Neural progenitor cell (in vitro differentiated cells): ENCODE measurements around the gene PYGB. TPM values are rescaled to one million over a fixed set of nuclear protein-coding genes. Genes with fewer than 3 reads are reported as not detected.

ENCODE experiments used
- DNase-seq: peaks from one replicate; pipeline ENCODE4 v3.0.0-alpha.2; 2016; ENCODE audit warnings: low spot score
- H2AFZ ChIP-seq: fragments of 200-600 bp; sonication (generic); replicated peaks from 2 replicates; pipeline ENCODE4 v1.6.1; 2016; ENCODE audit warnings: antibody characterized with exemption
- H3F3A ChIP-seq: fragments of 200-600 bp; sonication (generic); 2 replicates; pipeline ENCODE4 v1.6.1; 2016; ENCODE audit warnings: antibody characterized with exemption, low read depth
- H3K27ac ChIP-seq: fragments of 200-600 bp; sonication (generic); 2 replicates; pipeline ENCODE4 v1.5.1; 2016; ENCODE audit warnings: mild to moderate bottlenecking
- H3K27me3 ChIP-seq: fragments of 200-600 bp; sonication (generic); 2 replicates; pipeline ENCODE4 v1.6.1; 2016; ENCODE audit warnings: mild to moderate bottlenecking, moderate library complexity
- H3K36me3 ChIP-seq: fragments of 200-600 bp; sonication (generic); 2 replicates; pipeline ENCODE4 v1.5.1; 2016
- H3K4me1 ChIP-seq: fragments of 200-600 bp; sonication (generic); 2 replicates; pipeline ENCODE4 v1.6.1; 2016; ENCODE audit warnings: mixed run types
- H3K4me2 ChIP-seq: fragments of 200-600 bp; sonication (generic); 2 replicates; pipeline ENCODE4 v1.6.1; 2016
- H3K4me3 ChIP-seq: fragments of 200-600 bp; sonication (generic); 2 replicates; pipeline ENCODE4 v1.5.1; 2016
- H3K79me2 ChIP-seq: fragments of 200-600 bp; sonication (generic); 2 replicates; pipeline ENCODE4 v1.6.1; 2016; ENCODE audit warnings: low read depth
- H3K9ac ChIP-seq: fragments of 200-600 bp; sonication (generic); 2 replicates; pipeline ENCODE4 v1.6.1; 2016
- H3K9me3 ChIP-seq: fragments of 200-600 bp; sonication (generic); 2 replicates; pipeline ENCODE4 v1.5.1; 2016; ENCODE audit warnings: low read depth
- H4K20me1 ChIP-seq: fragments of 200-600 bp; sonication (generic); 2 replicates; pipeline ENCODE4 v1.6.1; 2016; ENCODE audit warnings: low read depth
- H3K27ac Mint-ChIP-seq: 3 replicates; pipeline ENCODE4 v1.8.0; 2021; ENCODE audit warnings: mixed read lengths
- H3K27me3 Mint-ChIP-seq: 2 replicates; pipeline ENCODE4 v1.8.0; 2022; ENCODE audit warnings: low read depth, mild to moderate bottlenecking, inconsistent platforms, moderate library complexity, mixed read lengths; ENCODE audit not compliant: insufficient read depth
- H3K36me3 Mint-ChIP-seq: 3 replicates; pipeline ENCODE4 v1.8.0; 2021; ENCODE audit warnings: mixed read lengths
- H3K4me1 Mint-ChIP-seq: 3 replicates; pipeline ENCODE4 v1.8.0; 2021; ENCODE audit warnings: mixed read lengths
- H3K4me3 Mint-ChIP-seq: 3 replicates; pipeline ENCODE4 v1.8.0; 2021; ENCODE audit warnings: mild to moderate bottlenecking, moderate library complexity, mixed read lengths
- H3K9me3 Mint-ChIP-seq: 3 replicates; pipeline ENCODE4 v1.8.0; 2020; ENCODE audit warnings: mixed read lengths
- EZH2 ChIP-seq: fragments of 200-600 bp; sonication (generic); IDR thresholded peaks from 2 replicates; pipeline ENCODE4 v1.6.1; 2017; ENCODE audit warnings: antibody characterized with exemption, mild to moderate bottlenecking, moderate library complexity
- EZH2phosphoT487 ChIP-seq: fragments of 200-600 bp; sonication (generic); IDR thresholded peaks from 2 replicates; pipeline ENCODE4 v1.6.1; 2017; ENCODE audit warnings: antibody characterized with exemption
- total RNA-seq: library from RNA; depleted of rRNA; stranded (reverse); fragments of >200 nt; gene quantifications from 2 replicates; pipeline ENCODE4 v1.2.3, GENCODE V29; 2015; ENCODE audit warnings: low replicate concordance
- TF ChIP-seq, protein P1 (sequence below): fragments of 200-600 bp; sonication (generic); IDR thresholded peaks from 2 replicates; pipeline ENCODE4 v1.5.1; 2017; ENCODE audit warnings: antibody characterized with exemption, mild to moderate bottlenecking

The PYGB gene
- total RNA-seq, 1 donor from 2014 or later, result 40.9 TPM

DNA sequence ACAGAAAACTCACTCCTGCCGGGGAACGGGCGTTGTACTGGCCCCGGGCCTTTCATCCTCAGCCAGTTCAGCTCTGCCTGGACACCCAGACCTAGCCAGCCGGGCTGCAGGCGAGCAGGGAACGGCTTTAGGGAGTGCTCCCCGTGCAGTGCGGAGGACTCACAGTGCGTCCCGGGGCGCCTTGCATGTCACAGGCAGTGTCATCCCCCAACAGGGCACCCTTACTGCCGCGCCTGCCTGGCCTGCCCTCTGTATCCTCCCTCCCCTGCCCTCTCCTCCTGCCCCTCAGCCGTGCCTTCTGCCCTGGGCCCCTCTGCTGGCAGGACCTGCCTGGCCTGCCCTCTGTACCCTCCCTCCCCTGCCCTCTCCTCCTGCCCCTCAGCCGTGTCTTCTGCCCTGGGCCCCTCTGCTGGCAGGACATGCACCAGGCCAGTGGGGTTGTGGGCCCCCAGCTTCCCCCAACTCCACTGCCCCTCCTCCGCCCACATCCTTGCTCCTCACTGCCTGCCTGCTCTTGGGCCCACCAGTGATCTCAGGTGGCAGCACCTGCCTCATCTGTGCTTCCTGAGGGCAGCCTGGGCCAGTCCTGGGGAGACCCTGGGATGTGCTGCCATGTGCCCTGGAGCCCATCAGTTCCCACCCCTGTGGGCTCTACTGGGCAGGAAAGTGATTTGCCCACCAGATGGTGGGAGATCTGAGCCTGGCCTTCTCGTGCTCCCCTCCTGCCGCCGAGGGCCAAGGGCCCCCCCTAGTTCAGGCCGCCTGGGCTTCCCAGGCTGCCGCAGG, 43.0 kb downstream of the PYGB start:
- Mint-ChIP-seq H3K4me3 (no peak overlapping the region), H3K4me1 (no peaks in the 10 kb centered on the region), H3K27ac (no peak overlapping the region), H3K36me3 (peaks cover 22% of the 10 kb centered on the region), H3K9me3 (no peaks in the 10 kb centered on the region), H3K27me3 (peaks cover 4% of the 10 kb centered on the region)
- Histone ChIP-seq H3K36me3 (no peaks in the 10 kb centered on the region), H3K4me1 (no peaks in the 10 kb centered on the region), H3K4me2 (no peak overlapping the region), H4K20me1 (peaks cover 7% of the 10 kb centered on the region), H3K9me3 (no peaks in the 10 kb centered on the region), H3K27me3 (no peaks in the 10 kb centered on the region), H3F3A (peaks cover 7% of the 10 kb centered on the region), H2AFZ (no peak overlapping the region), H3K9ac (no peak overlapping the region), H3K27ac (no peak overlapping the region), H3K4me3 (no peak overlapping the region), H3K79me2 (no peaks in the 10 kb centered on the region)
- TF ChIP-seq, protein P1, sequence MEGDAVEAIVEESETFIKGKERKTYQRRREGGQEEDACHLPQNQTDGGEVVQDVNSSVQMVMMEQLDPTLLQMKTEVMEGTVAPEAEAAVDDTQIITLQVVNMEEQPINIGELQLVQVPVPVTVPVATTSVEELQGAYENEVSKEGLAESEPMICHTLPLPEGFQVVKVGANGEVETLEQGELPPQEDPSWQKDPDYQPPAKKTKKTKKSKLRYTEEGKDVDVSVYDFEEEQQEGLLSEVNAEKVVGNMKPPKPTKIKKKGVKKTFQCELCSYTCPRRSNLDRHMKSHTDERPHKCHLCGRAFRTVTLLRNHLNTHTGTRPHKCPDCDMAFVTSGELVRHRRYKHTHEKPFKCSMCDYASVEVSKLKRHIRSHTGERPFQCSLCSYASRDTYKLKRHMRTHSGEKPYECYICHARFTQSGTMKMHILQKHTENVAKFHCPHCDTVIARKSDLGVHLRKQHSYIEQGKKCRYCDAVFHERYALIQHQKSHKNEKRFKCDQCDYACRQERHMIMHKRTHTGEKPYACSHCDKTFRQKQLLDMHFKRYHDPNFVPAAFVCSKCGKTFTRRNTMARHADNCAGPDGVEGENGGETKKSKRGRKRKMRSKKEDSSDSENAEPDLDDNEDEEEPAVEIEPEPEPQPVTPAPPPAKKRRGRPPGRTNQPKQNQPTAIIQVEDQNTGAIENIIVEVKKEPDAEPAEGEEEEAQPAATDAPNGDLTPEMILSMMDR, result no peak
- TF ChIP-seq EZH2 (no peak), EZH2phosphoT487 (no peak)
- no peak for DNase-seq

DNA sequence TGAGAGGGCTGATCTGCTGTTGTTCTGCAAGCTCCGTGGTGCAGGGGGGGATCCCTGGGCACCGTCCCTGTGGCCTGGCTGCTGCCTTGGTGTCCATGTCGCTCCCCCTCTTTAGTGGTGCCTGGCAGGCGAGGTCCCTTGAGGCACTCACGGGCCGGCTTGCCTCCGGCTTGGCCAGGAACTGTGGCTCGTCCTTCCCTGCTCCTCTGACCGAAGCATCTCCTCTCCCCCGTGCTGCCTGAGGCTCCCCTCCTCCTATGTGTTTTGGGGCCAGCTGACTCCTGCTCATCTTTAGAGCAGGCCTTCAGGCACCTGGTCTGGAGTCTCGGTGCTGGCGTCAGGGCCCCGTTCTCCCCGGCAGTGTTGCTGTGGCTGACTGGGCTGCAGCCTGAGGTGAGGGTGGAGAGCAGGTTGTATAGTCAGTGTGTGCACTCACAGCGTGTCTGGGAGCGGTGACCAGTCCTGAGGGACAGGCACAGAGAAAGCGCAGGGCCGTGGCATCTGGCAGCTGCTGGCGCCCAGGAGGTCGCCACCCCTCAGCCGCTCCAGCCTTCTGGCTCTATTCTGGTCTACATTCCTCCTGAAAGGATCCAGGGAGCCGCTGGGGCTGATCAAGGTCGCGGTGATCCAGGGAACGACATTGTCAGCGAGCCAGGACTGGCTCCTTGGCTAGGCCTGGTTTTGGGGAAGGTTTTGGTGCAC, 43.7 kb downstream of the PYGB start:
- H3K9me3 ChIP-seq, result no peaks in the 10 kb centered on the region
- TF ChIP-seq, protein P1, result no peak
- TF ChIP-seq EZH2 (no peak), EZH2phosphoT487 (no peak)
- H2AFZ ChIP-seq, result no peak overlapping the region
- DNase-seq, result no peak
- no peak overlapping the region for H3K4me2 ChIP-seq
- H3K79me2 ChIP-seq, result no peaks in the 10 kb centered on the region
- H3K27me3 Mint-ChIP-seq, result peaks cover 4% of the 10 kb centered on the region
- H3K9me3 Mint-ChIP-seq, result no peaks in the 10 kb centered on the region
- no peaks in the 10 kb centered on the region for H3K27me3 ChIP-seq
- H3K4me1 Mint-ChIP-seq, result no peaks in the 10 kb centered on the region
- no peak overlapping the region for H3K27ac ChIP-seq
- no peak overlapping the region for H3K9ac ChIP-seq
- H3K36me3 Mint-ChIP-seq, result peaks cover 19% of the 10 kb centered on the region
- no peak overlapping the region for H3K4me3 Mint-ChIP-seq
- H3K4me3 ChIP-seq, result no peak overlapping the region
- no peaks in the 10 kb centered on the region for H3K36me3 ChIP-seq
- H4K20me1 ChIP-seq, result peaks cover 8% of the 10 kb centered on the region
- H3K4me1 ChIP-seq, result no peaks in the 10 kb centered on the region
- H3F3A ChIP-seq, result peaks cover 7% of the 10 kb centered on the region
- H3K27ac Mint-ChIP-seq, result no peak overlapping the region

DNA sequence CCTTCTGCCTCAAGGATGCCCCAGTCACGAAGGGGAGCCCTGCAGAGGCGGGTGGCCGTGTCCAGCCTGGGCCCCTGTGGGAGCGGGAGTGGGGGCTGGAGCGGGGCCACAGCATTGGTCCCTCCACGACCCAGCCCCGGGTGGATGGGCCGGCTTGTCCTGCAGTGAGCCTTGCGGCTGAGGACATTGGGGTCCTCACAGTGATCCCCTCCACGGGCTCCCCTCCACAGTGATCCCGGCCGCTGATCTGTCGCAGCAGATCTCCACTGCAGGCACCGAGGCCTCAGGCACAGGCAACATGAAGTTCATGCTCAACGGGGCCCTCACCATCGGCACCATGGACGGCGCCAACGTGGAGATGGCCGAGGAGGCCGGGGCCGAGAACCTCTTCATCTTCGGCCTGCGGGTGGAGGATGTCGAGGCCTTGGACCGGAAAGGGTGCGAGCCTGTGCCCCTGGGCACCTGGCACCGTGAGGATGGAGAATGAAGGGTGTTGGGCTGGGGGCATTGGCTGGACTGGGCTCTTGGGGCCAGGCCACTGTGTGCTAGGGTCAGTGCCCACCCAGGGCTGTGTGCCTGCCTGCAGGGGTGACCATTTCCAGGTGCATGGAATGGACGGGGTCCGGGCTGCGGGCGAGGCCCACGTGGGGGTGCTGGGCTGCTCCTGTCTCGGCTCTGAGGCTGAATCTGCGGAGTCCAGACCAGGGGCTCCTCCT, 44.4 kb downstream of the PYGB start:
- Histone ChIP-seq H3F3A (peaks cover 7% of the 10 kb centered on the region), H3K36me3 (no peaks in the 10 kb centered on the region), H3K27me3 (no peaks in the 10 kb centered on the region), H3K4me3 (no peak overlapping the region), H3K4me2 (no peak overlapping the region), H3K27ac (no peak overlapping the region), H3K9me3 (no peaks in the 10 kb centered on the region), H4K20me1 (peaks cover 8% of the 10 kb centered on the region), H2AFZ (no peak overlapping the region), H3K9ac (no peak overlapping the region), H3K79me2 (no peaks in the 10 kb centered on the region), H3K4me1 (no peaks in the 10 kb centered on the region)
- H3K4me1 Mint-ChIP-seq, result no peaks in the 10 kb centered on the region
- H3K9me3 Mint-ChIP-seq, result no peaks in the 10 kb centered on the region
- H3K27me3 Mint-ChIP-seq, result peaks cover 4% of the 10 kb centered on the region
- H3K27ac Mint-ChIP-seq, result no peak overlapping the region
- no peak for DNase-seq
- TF ChIP-seq, protein P1, result no peak
- no peak for TF ChIP-seq EZH2
- TF ChIP-seq EZH2phosphoT487, result no peak
- no peak overlapping the region for H3K4me3 Mint-ChIP-seq
- peaks cover 14% of the 10 kb centered on the region for H3K36me3 Mint-ChIP-seq
